ENCODE results near the gene PLA2G6.

PLA2G6 gene

GRCh38 chr22:38133331-38133730 lies 48.3 kb downstream of the PLA2G6 start:
- Histone ChIP-seq H3K4me3 (ENCODE audit: low read depth in 1 of 5, low read length in 5 of 5) (no peak overlapping the region), H3K4me1 (ENCODE audit: control insufficient read depth in 5 of 5, insufficient read depth in 5 of 5, low read length in 5 of 5) (peaks cover 0 to 12% (median 8%) of the 10 kb centered on the region in 5 donors), H3K9ac (ENCODE audit: low read length in 5 of 5) (no peak overlapping the region), H3K36me3 (ENCODE audit: control insufficient read depth in 5 of 5, insufficient read depth in 5 of 5, low read length in 5 of 5) (peaks cover 0 to 63% (median 55%) of the 10 kb centered on the region in 5 donors), H3K27me3 (ENCODE audit: control insufficient read depth in 5 of 5, insufficient read depth in 4 of 5, low read length in 5 of 5) (no peaks in the 10 kb centered on the region), H3K9me3 (ENCODE audit: control insufficient read depth in 5 of 5, low read length in 5 of 5) (no peaks in the 10 kb centered on the region), H3K27ac (ENCODE audit: low read depth, low read length) (no peak overlapping the region)

GRCh38 chr22:38132794-38133193 lies 48.8 kb downstream of the PLA2G6 start:
- Histone ChIP-seq H3K4me1 (ENCODE audit: control insufficient read depth in 5 of 5, insufficient read depth in 5 of 5, low read length in 5 of 5) (peaks cover 0 to 12% (median 9%) of the 10 kb centered on the region in 5 donors), H3K27ac (ENCODE audit: low read depth, low read length) (no peak overlapping the region), H3K4me3 (ENCODE audit: low read depth in 1 of 5, low read length in 5 of 5) (no peak overlapping the region), H3K9me3 (ENCODE audit: control insufficient read depth in 5 of 5, low read length in 5 of 5) (no peaks in the 10 kb centered on the region), H3K27me3 (ENCODE audit: control insufficient read depth in 5 of 5, insufficient read depth in 4 of 5, low read length in 5 of 5) (no peaks in the 10 kb centered on the region), H3K9ac (ENCODE audit: low read length in 5 of 5) (no peak overlapping the region), H3K36me3 (ENCODE audit: control insufficient read depth in 5 of 5, insufficient read depth in 5 of 5, low read length in 5 of 5) (peaks cover 0 to 63% (median 54%) of the 10 kb centered on the region in 5 donors)

- Histone ChIP-seq H3K27me3 (ENCODE audit: control insufficient read depth in 5 of 5, insufficient read depth in 4 of 5, low read length in 5 of 5) (no peaks in the 10 kb centered on the region), H3K9ac (ENCODE audit: low read length in 5 of 5) (no peak overlapping the region), H3K36me3 (ENCODE audit: control insufficient read depth in 5 of 5, insufficient read depth in 5 of 5, low read length in 5 of 5) (peaks cover 0 to 65% (median 58%) of the 10 kb centered on the region in 5 donors), H3K4me3 (ENCODE audit: low read depth in 1 of 5, low read length in 5 of 5) (no peak overlapping the region), H3K4me1 (ENCODE audit: control insufficient read depth in 5 of 5, insufficient read depth in 5 of 5, low read length in 5 of 5) (peaks cover 0 to 13% (median 9%) of the 10 kb centered on the region in 5 donors), H3K27ac (ENCODE audit: low read depth, low read length) (no peak overlapping the region), H3K9me3 (ENCODE audit: control insufficient read depth in 5 of 5, low read length in 5 of 5) (no peaks in the 10 kb centered on the region)
These were observed 49.5 kb downstream of the PLA2G6 start for GRCh38 chr22:38132136-38132535.

GRCh38 chr22:38131399-38131798 lies 50.2 kb downstream of the PLA2G6 start:
- Histone ChIP-seq H3K4me1 (ENCODE audit: control insufficient read depth in 5 of 5, insufficient read depth in 5 of 5, low read length in 5 of 5) (peaks cover 0 to 13% (median 9%) of the 10 kb centered on the region in 5 donors), H3K9me3 (ENCODE audit: control insufficient read depth in 5 of 5, low read length in 5 of 5) (no peaks in the 10 kb centered on the region), H3K27me3 (ENCODE audit: control insufficient read depth in 5 of 5, insufficient read depth in 4 of 5, low read length in 5 of 5) (no peaks in the 10 kb centered on the region), H3K36me3 (ENCODE audit: control insufficient read depth in 5 of 5, insufficient read depth in 5 of 5, low read length in 5 of 5) (peaks cover 0 to 68% (median 63%) of the 10 kb centered on the region in 5 donors), H3K27ac (ENCODE audit: low read depth, low read length) (no peak overlapping the region), H3K4me3 (ENCODE audit: low read depth in 1 of 5, low read length in 5 of 5) (no peak overlapping the region), H3K9ac (ENCODE audit: low read length in 5 of 5) (no peak overlapping the region)

GRCh38 chr22:38129856-38130255 lies 51.8 kb downstream of the PLA2G6 start:
- Histone ChIP-seq H3K4me1 (ENCODE audit: control insufficient read depth in 5 of 5, insufficient read depth in 5 of 5, low read length in 5 of 5) (peaks cover 0 to 13% (median 9%) of the 10 kb centered on the region in 5 donors), H3K4me3 (ENCODE audit: low read depth in 1 of 5, low read length in 5 of 5) (no peak overlapping the region), H3K9me3 (ENCODE audit: control insufficient read depth in 5 of 5, low read length in 5 of 5) (no peaks in the 10 kb centered on the region), H3K36me3 (ENCODE audit: control insufficient read depth in 5 of 5, insufficient read depth in 5 of 5, low read length in 5 of 5) (peaks cover 0 to 74% (median 67%) of the 10 kb centered on the region in 5 donors), H3K27me3 (ENCODE audit: control insufficient read depth in 5 of 5, insufficient read depth in 4 of 5, low read length in 5 of 5) (no peaks in the 10 kb centered on the region), H3K27ac (ENCODE audit: low read depth, low read length) (no peak overlapping the region), H3K9ac (ENCODE audit: low read length in 5 of 5) (no peak overlapping the region)

- peaks cover 0 to 76% (median 68%) of the 10 kb centered on the region in 5 donors for H3K36me3 ChIP-seq (ENCODE audit: control insufficient read depth in 5 of 5, insufficient read depth in 5 of 5, low read length in 5 of 5)
- H3K9me3 ChIP-seq (ENCODE audit: control insufficient read depth in 5 of 5, low read length in 5 of 5) = no peaks in the 10 kb centered on the region
- H3K27ac ChIP-seq (ENCODE audit: low read depth, low read length) = no peak overlapping the region
- H3K27me3 ChIP-seq (ENCODE audit: control insufficient read depth in 5 of 5, insufficient read depth in 4 of 5, low read length in 5 of 5) = no peaks in the 10 kb centered on the region
- no peak overlapping the region for H3K9ac ChIP-seq (ENCODE audit: low read length in 5 of 5)
- H3K4me3 ChIP-seq (ENCODE audit: low read depth in 1 of 5, low read length in 5 of 5) = no peak overlapping the region
- H3K4me1 ChIP-seq (ENCODE audit: control insufficient read depth in 5 of 5, insufficient read depth in 5 of 5, low read length in 5 of 5) = peaks cover 0 to 13% (median 9%) of the 10 kb centered on the region in 5 donors
These were observed 52.6 kb downstream of the PLA2G6 start for GRCh38 chr22:38129021-38129420.

GRCh38 chr22:38127869-38128268 lies 53.8 kb downstream of the PLA2G6 start:
- Histone ChIP-seq H3K9me3 (ENCODE audit: control insufficient read depth in 5 of 5, low read length in 5 of 5) (no peaks in the 10 kb centered on the region), H3K36me3 (ENCODE audit: control insufficient read depth in 5 of 5, insufficient read depth in 5 of 5, low read length in 5 of 5) (peaks cover 0 to 67% (median 59%) of the 10 kb centered on the region in 5 donors), H3K9ac (ENCODE audit: low read length in 5 of 5) (no peak overlapping the region), H3K4me1 (ENCODE audit: control insufficient read depth in 5 of 5, insufficient read depth in 5 of 5, low read length in 5 of 5) (peaks cover 0 to 13% (median 9%) of the 10 kb centered on the region in 5 donors), H3K27me3 (ENCODE audit: control insufficient read depth in 5 of 5, insufficient read depth in 4 of 5, low read length in 5 of 5) (no peaks in the 10 kb centered on the region), H3K4me3 (ENCODE audit: low read depth in 1 of 5, low read length in 5 of 5) (no peak overlapping the region), H3K27ac (ENCODE audit: low read depth, low read length) (no peak overlapping the region)

- Histone ChIP-seq H3K4me3 (ENCODE audit: low read depth in 1 of 5, low read length in 5 of 5) (no peak overlapping the region), H3K9me3 (ENCODE audit: control insufficient read depth in 5 of 5, low read length in 5 of 5) (no peaks in the 10 kb centered on the region), H3K36me3 (ENCODE audit: control insufficient read depth in 5 of 5, insufficient read depth in 5 of 5, low read length in 5 of 5) (peaks cover 0 to 60% (median 52%) of the 10 kb centered on the region in 5 donors), H3K27me3 (ENCODE audit: control insufficient read depth in 5 of 5, insufficient read depth in 4 of 5, low read length in 5 of 5) (no peaks in the 10 kb centered on the region), H3K4me1 (ENCODE audit: control insufficient read depth in 5 of 5, insufficient read depth in 5 of 5, low read length in 5 of 5) (peaks cover 0 to 13% (median 9%) of the 10 kb centered on the region in 5 donors), H3K9ac (ENCODE audit: low read length in 5 of 5) (no peak overlapping the region), H3K27ac (ENCODE audit: low read depth, low read length) (no peak overlapping the region)
These were observed 54.5 kb downstream of the PLA2G6 start for GRCh38 chr22:38126928-38127668.

GRCh38 chr22:38125751-38126201 lies 55.9 kb downstream of the PLA2G6 start:
- Histone ChIP-seq H3K36me3 (ENCODE audit: control insufficient read depth in 5 of 5, insufficient read depth in 5 of 5, low read length in 5 of 5) (peaks cover 0 to 60% (median 51%) of the 10 kb centered on the region in 5 donors), H3K9me3 (ENCODE audit: control insufficient read depth in 5 of 5, low read length in 5 of 5) (no peaks in the 10 kb centered on the region), H3K27me3 (ENCODE audit: control insufficient read depth in 5 of 5, insufficient read depth in 4 of 5, low read length in 5 of 5) (no peaks in the 10 kb centered on the region), H3K9ac (ENCODE audit: low read length in 5 of 5) (no peak overlapping the region), H3K27ac (ENCODE audit: low read depth, low read length) (no peak overlapping the region), H3K4me3 (ENCODE audit: low read depth in 1 of 5, low read length in 5 of 5) (no peak overlapping the region), H3K4me1 (ENCODE audit: control insufficient read depth in 5 of 5, insufficient read depth in 5 of 5, low read length in 5 of 5) (peaks cover 0 to 5% (median under 1%) of the 10 kb centered on the region in 5 donors)

- peaks cover 0 to 5% (median 0%) of the 10 kb centered on the region in 5 donors for H3K4me1 ChIP-seq (ENCODE audit: control insufficient read depth in 5 of 5, insufficient read depth in 5 of 5, low read length in 5 of 5)
- H3K9me3 ChIP-seq (ENCODE audit: control insufficient read depth in 5 of 5, low read length in 5 of 5) = no peaks in the 10 kb centered on the region
- no peak overlapping the region for H3K4me3 ChIP-seq (ENCODE audit: low read depth in 1 of 5, low read length in 5 of 5)
- H3K27ac ChIP-seq (ENCODE audit: low read depth, low read length) = no peak overlapping the region
- H3K36me3 ChIP-seq (ENCODE audit: control insufficient read depth in 5 of 5, insufficient read depth in 5 of 5, low read length in 5 of 5) = peaks cover 0 to 60% (median 53%) of the 10 kb centered on the region in 5 donors
- no peak overlapping the region for H3K9ac ChIP-seq (ENCODE audit: low read length in 5 of 5)
- no peaks in the 10 kb centered on the region for H3K27me3 ChIP-seq (ENCODE audit: control insufficient read depth in 5 of 5, insufficient read depth in 4 of 5, low read length in 5 of 5)
These were observed 56.5 kb downstream of the PLA2G6 start for GRCh38 chr22:38125038-38125610.

All from subcutaneous abdominal adipose tissue (tissue), 5 donors.